OCI-LY1 (cell line): ENCODE data around the gene ERBB4.

Source experiments
- EZH2 ChIP-seq: fragments of 200-600 bp; sonication (generic), shearing (Covaris generic); IDR thresholded peaks from 2 replicates; pipeline ENCODE4 v1.8.0; 2017; ENCODE audit warnings: borderline replicate concordance, mixed run types, mild to moderate bottlenecking, antibody characterized with exemption, low read length, moderate library complexity, mixed read lengths
- TF ChIP-seq, protein P1 (sequence below): fragments of 200-600 bp; sonication (generic), shearing (Covaris generic); IDR thresholded peaks from 2 replicates; pipeline ENCODE4 v1.5.1; 2017; ENCODE audit warnings: mild to moderate bottlenecking, antibody characterized with exemption, low read length, moderate library complexity, mixed read lengths

DNA sequence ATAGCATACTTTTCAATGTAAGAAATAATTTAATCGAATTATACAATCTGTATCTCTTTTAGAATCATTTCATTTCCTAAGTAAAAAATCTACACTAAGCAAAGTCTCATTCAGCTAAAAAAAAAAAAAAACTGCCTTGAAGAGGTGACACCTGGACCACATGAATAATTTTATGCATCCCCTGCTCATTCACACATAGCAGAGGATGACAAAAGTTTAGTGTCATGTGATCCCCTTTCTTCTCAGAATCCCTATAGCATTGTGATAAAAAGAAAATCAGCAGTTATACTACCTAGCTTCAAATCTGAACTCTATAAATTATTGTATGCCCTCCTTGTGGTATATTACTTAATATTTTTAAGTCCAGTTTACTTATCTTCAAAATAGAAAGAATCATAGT, 603.8 kb downstream of the ERBB4 start:
- TF ChIP-seq, protein P1, sequence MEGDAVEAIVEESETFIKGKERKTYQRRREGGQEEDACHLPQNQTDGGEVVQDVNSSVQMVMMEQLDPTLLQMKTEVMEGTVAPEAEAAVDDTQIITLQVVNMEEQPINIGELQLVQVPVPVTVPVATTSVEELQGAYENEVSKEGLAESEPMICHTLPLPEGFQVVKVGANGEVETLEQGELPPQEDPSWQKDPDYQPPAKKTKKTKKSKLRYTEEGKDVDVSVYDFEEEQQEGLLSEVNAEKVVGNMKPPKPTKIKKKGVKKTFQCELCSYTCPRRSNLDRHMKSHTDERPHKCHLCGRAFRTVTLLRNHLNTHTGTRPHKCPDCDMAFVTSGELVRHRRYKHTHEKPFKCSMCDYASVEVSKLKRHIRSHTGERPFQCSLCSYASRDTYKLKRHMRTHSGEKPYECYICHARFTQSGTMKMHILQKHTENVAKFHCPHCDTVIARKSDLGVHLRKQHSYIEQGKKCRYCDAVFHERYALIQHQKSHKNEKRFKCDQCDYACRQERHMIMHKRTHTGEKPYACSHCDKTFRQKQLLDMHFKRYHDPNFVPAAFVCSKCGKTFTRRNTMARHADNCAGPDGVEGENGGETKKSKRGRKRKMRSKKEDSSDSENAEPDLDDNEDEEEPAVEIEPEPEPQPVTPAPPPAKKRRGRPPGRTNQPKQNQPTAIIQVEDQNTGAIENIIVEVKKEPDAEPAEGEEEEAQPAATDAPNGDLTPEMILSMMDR = no peak
- TF ChIP-seq EZH2 = no peak
